Measurements from ENCODE around the gene MAML3. TPM values are rescaled to one million over a fixed set of nuclear protein-coding genes. Genes with fewer than 3 reads are reported as not detected.

The MAML3 gene
- polyA plus RNA-seq, 1 donor (not counting 4 experiments of a cell fraction or from before 2014, with no cell fraction given) = 0.68 TPM

DNA sequence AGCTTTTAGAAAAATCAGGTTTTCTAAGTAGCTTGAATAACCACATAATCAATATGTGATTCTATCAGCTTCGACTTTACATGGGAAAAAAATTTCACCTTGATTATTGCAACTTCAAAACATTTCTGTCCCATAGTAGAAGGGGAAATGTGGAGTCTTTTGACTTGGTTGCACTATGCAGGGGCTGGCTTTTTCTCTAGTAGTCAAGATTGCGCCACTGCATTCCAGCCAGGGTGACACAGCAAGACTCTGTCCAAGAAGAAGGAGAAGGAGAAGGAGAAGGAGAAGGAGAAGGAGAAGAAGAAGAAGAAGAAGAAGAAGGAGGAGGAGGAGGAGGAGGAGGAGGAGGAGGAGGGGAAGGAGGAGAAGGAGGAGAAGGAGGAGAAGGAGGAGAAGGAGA is 84.9 kb downstream of the MAML3 start:
- Histone ChIP-seq H3K36me3 (ENCODE audit: control insufficient read depth in 2 of 2, extremely low read depth in 1 of 2, insufficient read depth in 2 of 2, low read length in 2 of 2) (no peaks in the 10 kb centered on the region), H2AFZ (ENCODE audit: control insufficient read depth, low read length) (no peak overlapping the region), H3K27me3 (ENCODE audit: control insufficient read depth, extremely low read depth, insufficient read depth, low read length) (no peaks in the 10 kb centered on the region), H3K9me3 (ENCODE audit: control insufficient read depth, low read depth, low read length) (no peaks in the 10 kb centered on the region), H4K20me1 (ENCODE audit: control insufficient read depth, extremely low read depth, insufficient read depth, low read length) (no peaks in the 10 kb centered on the region), H3K27ac (ENCODE audit: control insufficient read depth, insufficient read depth, low read length) (no peak overlapping the region), H3K4me3 (ENCODE audit: control insufficient read depth in 2 of 3, extremely low read depth in 1 of 3, insufficient read depth in 2 of 3, low read depth in 1 of 3, low read length in 3 of 3) (no peak overlapping the region), H3K4me2 (ENCODE audit: control insufficient read depth, extremely low read depth, insufficient read depth, low read depth, low read length) (no peak overlapping the region), H3K4me1 (ENCODE audit: control insufficient read depth, extremely low read depth, insufficient read depth, low read length) (no peaks in the 10 kb centered on the region), H3K9me1 (ENCODE audit: control insufficient read depth, extremely low read depth, insufficient read depth, low read length) (no peaks in the 10 kb centered on the region), H3K9ac (ENCODE audit: control insufficient read depth, extremely low read depth, insufficient read depth, low read length) (no peak overlapping the region), H3K79me2 (ENCODE audit: control insufficient read depth, insufficient read depth, low read length) (no peaks in the 10 kb centered on the region)
- FAIRE-seq (no peak), DNase-seq (ENCODE audit: low read depth, low spot score) (no peak)
- TF ChIP-seq, protein P1, sequence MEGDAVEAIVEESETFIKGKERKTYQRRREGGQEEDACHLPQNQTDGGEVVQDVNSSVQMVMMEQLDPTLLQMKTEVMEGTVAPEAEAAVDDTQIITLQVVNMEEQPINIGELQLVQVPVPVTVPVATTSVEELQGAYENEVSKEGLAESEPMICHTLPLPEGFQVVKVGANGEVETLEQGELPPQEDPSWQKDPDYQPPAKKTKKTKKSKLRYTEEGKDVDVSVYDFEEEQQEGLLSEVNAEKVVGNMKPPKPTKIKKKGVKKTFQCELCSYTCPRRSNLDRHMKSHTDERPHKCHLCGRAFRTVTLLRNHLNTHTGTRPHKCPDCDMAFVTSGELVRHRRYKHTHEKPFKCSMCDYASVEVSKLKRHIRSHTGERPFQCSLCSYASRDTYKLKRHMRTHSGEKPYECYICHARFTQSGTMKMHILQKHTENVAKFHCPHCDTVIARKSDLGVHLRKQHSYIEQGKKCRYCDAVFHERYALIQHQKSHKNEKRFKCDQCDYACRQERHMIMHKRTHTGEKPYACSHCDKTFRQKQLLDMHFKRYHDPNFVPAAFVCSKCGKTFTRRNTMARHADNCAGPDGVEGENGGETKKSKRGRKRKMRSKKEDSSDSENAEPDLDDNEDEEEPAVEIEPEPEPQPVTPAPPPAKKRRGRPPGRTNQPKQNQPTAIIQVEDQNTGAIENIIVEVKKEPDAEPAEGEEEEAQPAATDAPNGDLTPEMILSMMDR (optimal IDR thresholded peaks at IDR 0.05 in 1 of 3, IDR thresholded peaks at IDR 0.05 in 1 of 3, conservative IDR thresholded peaks at IDR 0.05 in 1 of 3; ENCODE audit: extremely low read depth in 1 of 3, insufficient read depth in 2 of 3, low read length in 3 of 3) = no peak
- no peak for TF ChIP-seq EZH2 (IDR thresholded peaks at IDR 0.05; ENCODE audit: low read length)
- dilution Hi-C loops (cut with MboI; ENCODE audit: extremely low pct_ligation_motif_present, low sequenced_read_pairs) = no loop called here

DNA sequence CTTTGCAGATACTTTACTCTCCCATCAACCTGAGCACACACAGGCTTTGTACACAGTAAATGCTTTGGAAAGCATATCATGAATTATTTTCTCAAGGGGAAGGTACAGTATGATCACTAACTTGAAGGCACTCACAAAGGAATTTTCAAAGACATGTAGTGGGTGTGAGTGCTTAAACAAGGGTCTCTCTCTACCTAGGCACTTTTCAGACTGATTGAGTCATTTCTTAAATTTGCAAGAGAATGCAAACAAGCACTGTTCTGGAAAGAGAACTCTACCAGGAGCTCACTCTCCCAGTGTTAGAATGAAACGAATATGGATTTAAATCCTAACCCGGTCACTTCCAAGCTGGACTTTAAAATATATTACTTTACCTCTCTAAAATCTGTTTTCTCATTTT is 85.7 kb downstream of the MAML3 start:
- no peaks in the 10 kb centered on the region for H3K36me3 ChIP-seq (ENCODE audit: control insufficient read depth in 2 of 2, extremely low read depth in 1 of 2, insufficient read depth in 2 of 2, low read length in 2 of 2)
- no peaks in the 10 kb centered on the region for H3K4me1 ChIP-seq (ENCODE audit: control insufficient read depth, extremely low read depth, insufficient read depth, low read length)
- DNase-seq (ENCODE audit: low read depth, low spot score) (no peak), FAIRE-seq (no peak)
- H3K4me3 ChIP-seq (ENCODE audit: control insufficient read depth in 2 of 3, extremely low read depth in 1 of 3, insufficient read depth in 2 of 3, low read depth in 1 of 3, low read length in 3 of 3) = no peak overlapping the region
- no peaks in the 10 kb centered on the region for H3K27me3 ChIP-seq (ENCODE audit: control insufficient read depth, extremely low read depth, insufficient read depth, low read length)
- no peaks in the 10 kb centered on the region for H3K9me3 ChIP-seq (ENCODE audit: control insufficient read depth, low read depth, low read length)
- dilution Hi-C loops (cut with MboI; ENCODE audit: extremely low pct_ligation_motif_present, low sequenced_read_pairs) = no loop called here
- H2AFZ ChIP-seq (ENCODE audit: control insufficient read depth, low read length) = no peak overlapping the region
- no peaks in the 10 kb centered on the region for H3K79me2 ChIP-seq (ENCODE audit: control insufficient read depth, insufficient read depth, low read length)
- no peaks in the 10 kb centered on the region for H3K9me1 ChIP-seq (ENCODE audit: control insufficient read depth, extremely low read depth, insufficient read depth, low read length)
- no peak overlapping the region for H3K4me2 ChIP-seq (ENCODE audit: control insufficient read depth, extremely low read depth, insufficient read depth, low read depth, low read length)
- H4K20me1 ChIP-seq (ENCODE audit: control insufficient read depth, extremely low read depth, insufficient read depth, low read length) = no peaks in the 10 kb centered on the region
- TF ChIP-seq, protein P1 (optimal IDR thresholded peaks at IDR 0.05 in 1 of 3, IDR thresholded peaks at IDR 0.05 in 1 of 3, conservative IDR thresholded peaks at IDR 0.05 in 1 of 3; ENCODE audit: extremely low read depth in 1 of 3, insufficient read depth in 2 of 3, low read length in 3 of 3) = no peak
- no peak for TF ChIP-seq EZH2 (IDR thresholded peaks at IDR 0.05; ENCODE audit: low read length)
- no peak overlapping the region for H3K27ac ChIP-seq (ENCODE audit: control insufficient read depth, insufficient read depth, low read length)
- H3K9ac ChIP-seq (ENCODE audit: control insufficient read depth, extremely low read depth, insufficient read depth, low read length) = no peak overlapping the region
